Body of pancreas (tissue), 4 donors: ENCODE measurements around the gene MAD1L1. TPM values are rescaled to one million over a fixed set of nuclear protein-coding genes. Genes with fewer than 3 reads are reported as not detected.

Experiments used
- ATAC-seq: fragments of 150-250 bp; one replicate; pipeline ENCODE4 v1.9.1; 2016
- DNase-seq, 4 donors: peaks; one replicate each; pipeline ENCODE4 v3.0.0-alpha.2; 2019
- H3K27ac ChIP-seq, 4 donors: fragments of 200-600 bp; sonication (generic); 1 replicate in 3 of 4; 2 replicates in 1 of 4; pipeline versions ENCODE4 v1.5.1 to v1.6.1; 2016 to 2019; ENCODE audit warnings: mild to moderate bottlenecking in 1 of 4, mixed read lengths in 1 of 4, moderate library complexity in 1 of 4
- H3K27me3 ChIP-seq, 2 donors: fragments of 200-600 bp; sonication (generic); one replicate each; pipeline ENCODE4 v1.6.0; 2016; ENCODE audit warnings: mild to moderate bottlenecking in 1 of 2
- H3K36me3 ChIP-seq, 2 donors: fragments of 200-600 bp; sonication (generic); replicated peaks in 1 of 2; 2 replicates each; pipeline ENCODE4 v1.5.1; 2016; ENCODE audit warnings: low read depth in 2 of 2; ENCODE audit not compliant: insufficient read depth in 1 of 2
- H3K4me1 ChIP-seq: fragments of 200-600 bp; sonication (generic); one replicate; pipeline ENCODE4 v1.6.0; 2016
- H3K4me3 ChIP-seq, 2 donors: fragments of 200-600 bp; sonication (generic); 1 replicate in 1 of 2; 2 replicates in 1 of 2; pipeline ENCODE4 v1.5.1; 2016 to 2019
- H3K9me3 ChIP-seq, 3 donors: fragments of 200-600 bp; sonication (generic); 1 replicate in 2 of 3; 2 replicates in 1 of 3; pipeline ENCODE4 v1.5.1; 2016
- CTCF ChIP-seq, 7 experiments: fragments of 450-650 bp in 4 of 7; fragments of 200-600 bp in 3 of 7; sonication (generic) in 3 of 7; IDR thresholded peaks; one replicate each; pipeline ENCODE4 v1.5.1; 2016 to 2019; ENCODE audit warnings: antibody characterized with exemption in 7 of 7
- POLR2A ChIP-seq, 3 donors: fragments of 450-650 bp; IDR thresholded peaks; one replicate each; pipeline ENCODE4 v1.6.1; 2016; ENCODE audit warnings: antibody characterized with exemption in 3 of 3, mild to moderate bottlenecking in 2 of 3
- WGBS, 2 donors: methylation state at CpG; one replicate each; pipeline ENCODE4 v1.1.5; 2017; 5-methylcytosine and 5-hydroxymethylcytosine counted together
- intact Hi-C: fragments of 100-400 bp; cut with DNase I; formaldehyde crosslinking; loops from one replicate; pipeline ENCODE4 v1.15.1; 2023
- total RNA-seq, 2 donors: library from RNA; depleted of rRNA; stranded (reverse); fragments of >200 nt; gene quantifications; one replicate each; pipeline ENCODE4 v1.1.0, GENCODE V29; 2016

MAD1L1 gene
- total RNA-seq, 2 donors from 2014 or later: 14.0 to 66.9 TPM

GRCh38 chr7:1943933-1944618 lies 288.7 kb downstream of the MAD1L1 start:
- TF ChIP-seq CTCF (IDR thresholded peaks at IDR 0.05) (no peak), POLR2A (IDR thresholded peaks at IDR 0.05) (no peak)
- H3K9me3 ChIP-seq: no peaks in the 10 kb centered on the region
- peak in 1 of 4 donors; percentile 3 for DNase-seq
- no peak overlapping the region for H3K4me3 ChIP-seq
- intact Hi-C loops: no loop called here
- no peaks in the 10 kb centered on the region for H3K27me3 ChIP-seq
- 75 to 76% methylated on average over 24 of the region's 25 CpGs for WGBS, 2 donors
- H3K36me3 ChIP-seq: no peaks in the 10 kb centered on the region
- no peak for ATAC-seq
- no peaks in the 10 kb centered on the region for H3K4me1 ChIP-seq
- H3K27ac ChIP-seq: no peak overlapping the region

- Histone ChIP-seq H3K36me3 (no peaks in the 10 kb centered on the region), H3K4me3 (no peak overlapping the region), H3K27ac (no peak overlapping the region), H3K9me3 (no peaks in the 10 kb centered on the region), H3K27me3 (no peaks in the 10 kb centered on the region), H3K4me1 (no peaks in the 10 kb centered on the region)
- DNase-seq (peak in 1 of 4 donors; percentile 2), ATAC-seq (no peak)
- WGBS, 2 donors: 71 to 73% methylated on average over 10 to 11 of the region's 11 CpGs
- intact Hi-C loops: no loop called here
- TF ChIP-seq CTCF (IDR thresholded peaks at IDR 0.05) (no peak), POLR2A (IDR thresholded peaks at IDR 0.05) (no peak)
These were observed 289.4 kb downstream of the MAD1L1 start for GRCh38 chr7:1943326-1943725.

- 64 to 84% methylated on average over 5 of the region's 5 CpGs for WGBS, 2 donors
- ATAC-seq: no peak
These were observed 289.8 kb downstream of the MAD1L1 start for GRCh38 chr7:1942941-1943289.

GRCh38 chr7:1942243-1942940 lies 290.4 kb downstream of the MAD1L1 start:
- no peak for ATAC-seq
- DNase-seq: peak in 1 of 4 donors; percentile 3

More at GRCh38 chr7:1942941-1943289, 289.8 kb downstream of the MAD1L1 start:
- Histone ChIP-seq H3K4me1 (no peaks in the 10 kb centered on the region), H3K4me3 (no peak overlapping the region), H3K36me3 (no peaks in the 10 kb centered on the region), H3K9me3 (no peaks in the 10 kb centered on the region), H3K27me3 (no peaks in the 10 kb centered on the region), H3K27ac (no peak overlapping the region)
- intact Hi-C loops: no loop called here
- TF ChIP-seq CTCF (IDR thresholded peaks at IDR 0.05) (no peak), POLR2A (IDR thresholded peaks at IDR 0.05) (no peak)
- no peak for DNase-seq

More at GRCh38 chr7:1942243-1942940, 290.4 kb downstream of the MAD1L1 start:
- Histone ChIP-seq H3K4me3 (no peak overlapping the region), H3K9me3 (no peaks in the 10 kb centered on the region), H3K4me1 (no peaks in the 10 kb centered on the region), H3K27ac (no peak overlapping the region), H3K36me3 (no peaks in the 10 kb centered on the region), H3K27me3 (no peaks in the 10 kb centered on the region)
- WGBS, 2 donors: 83 to 87% methylated on average over 11 to 15 of the region's 23 CpGs
- intact Hi-C loops: no loop called here
- TF ChIP-seq POLR2A (IDR thresholded peaks at IDR 0.05) (no peak), CTCF (IDR thresholded peaks at IDR 0.05) (no peak)
